HG02970 (cell line): ENCODE measurements around the gene PLA2G4D.

Experiments used
- ATAC-seq: cut with Tn5 transposase; IDR thresholded peaks from one replicate; pipeline ENCODE4 v1.9.1; 2021; ENCODE audit warnings: mild to moderate bottlenecking, moderate library complexity, moderate number of reproducible peaks; ENCODE audit not compliant: unreplicated experiment, low FRiP score

PLA2G4D gene

GRCh38 chr15:42032376-42033213 lies 61.8 kb downstream of the PLA2G4D start:
- no peak for ATAC-seq

DNA sequence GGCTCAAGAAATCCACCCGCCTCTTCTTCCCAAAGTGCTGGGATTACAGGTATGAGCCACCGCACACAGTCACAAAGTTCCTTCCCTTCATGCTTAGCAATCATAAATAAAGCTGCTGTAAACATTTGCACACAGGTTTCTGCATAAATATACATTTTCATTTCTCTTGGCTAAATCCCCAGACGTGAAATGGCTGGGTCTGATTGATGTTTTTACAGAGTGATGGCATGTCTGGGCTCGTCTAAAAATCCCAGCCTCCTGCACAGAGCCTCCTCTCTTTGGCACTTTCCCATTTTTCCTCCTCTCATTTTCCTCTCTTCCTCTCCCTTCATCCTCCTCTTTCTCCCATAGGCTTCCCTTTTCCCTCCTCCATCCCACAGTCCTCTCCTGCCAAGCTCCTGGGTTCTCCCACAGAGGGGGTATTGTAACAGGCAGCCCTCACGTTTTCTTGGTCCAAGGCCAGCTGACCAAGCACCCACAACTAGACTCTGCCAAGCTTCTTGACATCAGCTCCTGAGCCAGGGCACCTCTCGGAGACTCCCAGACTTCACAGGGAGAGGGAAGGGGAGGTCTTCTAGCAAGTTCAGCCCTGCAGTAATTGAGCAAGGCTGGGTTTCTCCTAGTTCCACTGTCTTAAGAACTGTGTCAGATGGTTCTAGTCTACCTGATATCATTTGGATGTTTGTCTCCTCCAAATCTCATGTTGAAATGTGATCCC lies 63.0 kb downstream of the PLA2G4D start:
- ATAC-seq = no peak

DNA sequence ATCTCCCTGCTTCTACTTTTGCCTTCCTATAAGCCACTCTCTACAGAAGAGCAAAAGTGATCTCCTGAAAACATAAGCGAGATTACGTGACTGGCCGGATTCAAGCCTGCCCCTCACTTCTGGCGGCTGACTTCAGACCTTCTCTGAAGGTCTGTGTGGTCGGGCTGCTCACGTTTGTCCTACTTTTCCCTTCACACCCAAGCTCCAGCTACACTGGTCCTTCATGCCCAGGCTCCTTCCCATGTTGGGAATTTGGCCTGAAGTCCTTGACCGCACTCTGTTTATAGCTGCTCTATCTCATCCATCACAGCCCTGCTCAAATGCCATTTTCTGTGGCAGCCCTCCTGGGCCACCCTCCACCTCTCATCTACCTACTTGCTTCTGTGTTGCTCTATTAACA lies 66.8 kb downstream of the PLA2G4D start:
- no peak for ATAC-seq

DNA sequence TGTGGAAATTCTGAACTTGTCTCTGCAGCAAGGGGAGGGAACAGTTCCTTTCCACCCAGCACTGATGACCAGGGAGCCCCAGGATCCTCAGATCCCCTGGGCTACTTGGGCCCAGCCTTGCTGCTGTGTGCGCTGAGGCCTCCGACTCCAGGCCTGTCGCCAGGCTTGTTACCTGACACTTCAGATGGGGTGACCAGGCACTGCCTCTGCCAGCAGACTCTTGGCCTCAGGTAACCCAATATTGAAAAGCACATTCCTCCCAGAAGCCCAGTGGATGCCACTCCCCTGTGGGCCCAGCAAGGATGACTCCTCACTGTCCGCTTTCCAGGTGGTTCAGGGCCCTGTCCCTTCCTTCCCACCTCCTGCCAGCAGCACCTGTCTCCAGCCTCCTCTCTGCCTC lies 70.1 kb downstream of the PLA2G4D start:
- no peak for ATAC-seq

- no peak for ATAC-seq
These were observed 72.8 kb downstream of the PLA2G4D start for GRCh38 chr15:42021593-42021992.

DNA sequence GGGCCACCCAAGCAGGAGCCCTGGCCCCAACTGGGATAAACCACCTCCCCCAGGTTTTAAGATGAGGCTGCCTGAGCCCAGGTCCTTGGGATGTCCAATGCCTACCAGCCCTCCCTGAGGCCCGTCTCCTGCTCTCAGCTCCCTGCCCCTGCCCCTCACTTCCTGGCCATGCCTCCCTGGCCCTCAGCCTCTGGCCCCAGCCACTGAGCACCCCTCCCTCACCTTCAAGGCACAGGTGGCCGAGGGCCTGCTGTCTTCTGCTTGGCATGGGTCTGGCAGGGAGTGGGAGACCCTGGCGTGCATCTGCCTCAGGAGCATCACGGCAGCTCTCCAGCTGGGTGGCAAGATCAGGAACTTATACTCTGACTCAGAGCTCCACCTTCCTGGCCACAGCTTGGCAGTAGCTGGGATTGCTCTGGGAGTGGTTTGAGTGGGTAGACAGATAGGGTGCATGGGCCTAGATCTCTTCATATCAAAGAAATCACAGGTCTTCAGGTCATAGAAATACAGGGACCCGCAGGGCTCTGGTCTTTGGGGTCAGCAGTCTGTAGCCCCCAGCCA lies 73.6 kb downstream of the PLA2G4D start, which contains the start of gene PLA2G4E:
PLA2G4E (minus strand) TSS at position 330 of the 561 bp plus-strand sequence; CDS start at position 318, 12 bp downstream.
- no peak for ATAC-seq

GRCh38 chr15:42018306-42019224 lies 75.8 kb downstream of the PLA2G4D start:
- ATAC-seq = no peak
